Ecto neural progenitor cell (in vitro differentiated cells): ENCODE data around the gene UQCR11.

Experiments
- DNase-seq: peaks from one replicate; pipeline ENCODE4 v3.0.0-alpha.2; 2018; ENCODE audit warnings: low spot score

Gene UQCR11

DNA sequence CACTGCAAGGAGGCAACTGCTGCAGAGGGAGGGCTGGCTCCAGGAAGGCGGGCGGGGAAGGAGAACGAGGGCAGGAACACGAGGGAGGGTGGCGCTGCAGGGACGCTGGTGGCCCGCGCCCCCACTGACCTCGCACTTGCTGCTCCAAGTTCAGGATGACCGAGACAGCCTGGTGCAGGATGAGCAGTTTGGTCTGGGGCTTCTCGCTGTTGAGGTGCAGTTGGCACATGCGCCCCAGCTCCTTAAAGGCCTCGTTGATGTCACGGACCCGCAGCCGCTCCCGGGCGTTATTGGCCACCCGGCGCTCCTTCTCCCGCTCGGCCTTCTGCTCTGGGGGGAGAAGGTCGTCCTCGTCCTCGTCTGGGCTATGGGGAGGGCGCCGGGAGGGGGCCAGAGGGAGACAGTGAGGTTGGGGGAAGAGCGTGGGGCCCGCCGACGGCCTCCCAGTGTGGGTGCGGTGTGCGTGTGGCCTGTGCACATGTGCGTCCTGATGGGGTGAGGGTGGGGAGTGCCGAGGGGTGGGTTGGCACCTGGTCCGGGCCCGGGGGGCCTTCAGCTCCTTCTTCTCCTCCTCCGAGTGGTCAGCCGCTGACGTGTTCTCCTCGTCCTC lies 10.0 kb upstream of the UQCR11 start:
- DNase-seq, result no peak

DNA sequence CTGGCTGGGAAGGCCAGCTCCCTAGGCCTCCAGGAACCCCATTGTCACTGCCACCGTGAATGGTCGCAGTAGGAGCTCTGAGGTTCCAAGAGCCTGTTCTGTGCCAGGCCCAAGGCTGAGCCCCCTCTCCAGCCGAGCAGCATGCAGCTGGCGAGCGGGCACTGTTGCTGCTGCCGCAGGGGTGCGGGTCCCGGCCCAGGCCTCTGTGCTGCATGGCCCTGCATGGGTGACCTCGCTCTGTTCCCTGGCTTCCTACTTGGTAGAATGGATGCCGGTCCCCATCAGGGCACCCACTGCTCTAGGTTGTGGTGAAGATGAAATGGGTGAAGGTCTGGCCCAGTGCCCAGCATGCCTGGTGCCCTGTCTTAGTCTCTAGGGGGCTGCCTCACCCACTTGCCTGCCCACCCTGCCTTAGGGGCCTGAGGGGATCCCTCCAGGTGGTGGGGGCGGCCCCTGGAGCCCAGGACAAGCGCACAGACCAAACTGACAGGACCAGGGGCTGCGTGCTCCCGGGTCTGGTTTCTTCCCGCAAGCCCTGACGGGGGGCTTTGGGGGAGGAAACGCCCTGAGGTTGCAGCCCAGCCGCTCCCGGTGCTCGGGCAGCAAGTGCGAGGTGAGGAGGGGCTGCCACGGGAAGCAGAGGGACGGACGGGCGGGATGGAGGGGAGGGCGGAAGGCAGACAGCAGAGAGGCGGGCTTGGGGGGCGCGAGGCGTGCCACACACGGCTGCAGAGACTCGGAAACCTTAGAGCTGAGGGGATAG lies 8.7 kb upstream of the UQCR11 start:
- no peak for DNase-seq

DNA sequence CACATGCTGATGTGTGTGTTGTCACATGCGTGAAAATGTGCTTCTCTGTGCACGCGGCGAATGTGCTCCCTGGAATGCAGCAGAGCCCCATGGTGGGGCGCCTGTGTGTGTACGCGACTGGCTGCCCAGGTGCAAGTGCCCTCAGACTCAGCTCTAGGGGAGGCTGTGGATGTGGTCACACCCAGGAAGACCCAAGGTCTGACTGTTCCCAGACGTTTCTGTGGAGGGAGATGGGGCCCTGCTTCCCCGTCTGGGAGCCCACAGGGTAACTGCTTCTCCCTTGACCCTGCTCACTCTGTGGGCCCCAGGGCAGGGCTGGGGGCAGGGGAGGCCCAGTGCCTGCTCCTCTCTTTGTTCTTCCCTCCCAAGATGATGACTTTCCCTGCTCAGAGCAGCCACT lies 7.9 kb upstream of the UQCR11 start:
- no peak for DNase-seq

DNA sequence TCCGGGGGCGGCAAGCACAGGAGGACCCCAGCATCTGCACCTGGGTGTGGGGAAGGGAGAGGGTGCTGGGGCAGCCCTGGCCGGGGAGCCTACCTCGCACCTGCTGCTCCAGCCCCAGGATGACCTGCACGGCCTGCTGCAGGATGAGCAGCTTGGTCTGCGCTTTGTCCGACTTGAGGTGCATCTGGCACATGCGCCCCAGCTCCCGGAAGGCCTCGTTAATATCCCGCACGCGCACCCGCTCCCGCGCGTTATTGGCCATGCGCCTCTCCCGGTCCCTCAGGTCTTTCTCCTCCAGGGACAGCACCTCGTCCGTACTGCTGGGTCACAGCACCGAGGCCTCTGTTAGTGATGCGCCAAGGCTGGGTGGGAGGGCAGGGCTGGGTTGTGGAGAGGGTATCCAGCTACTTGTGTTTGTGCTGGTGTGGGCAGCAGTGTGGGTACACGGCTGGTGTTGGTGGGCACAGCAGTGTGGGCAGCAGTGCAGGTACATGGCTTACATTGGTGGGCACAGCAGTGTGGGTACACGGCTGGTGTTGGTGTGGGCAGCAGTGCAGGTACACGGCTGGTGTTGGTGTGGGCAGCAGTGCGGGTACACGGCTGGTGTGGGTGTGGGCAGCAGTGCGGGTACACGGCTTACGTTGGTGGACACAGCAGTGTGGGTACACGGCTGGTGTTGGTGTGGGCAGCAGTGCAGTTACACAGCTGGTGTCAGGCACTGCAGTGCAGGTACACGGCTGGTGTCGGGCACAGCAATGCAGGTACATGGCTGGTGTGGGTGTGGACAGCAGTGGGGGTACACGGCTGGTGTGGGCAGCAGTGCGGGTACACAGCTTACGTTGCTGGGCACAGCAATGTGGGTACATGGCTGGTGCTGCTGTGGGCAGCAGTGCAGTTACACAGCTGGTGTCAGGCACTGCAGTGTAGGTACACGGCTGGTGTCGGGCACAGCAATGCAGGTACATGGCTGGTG lies 7.1 kb upstream of the UQCR11 start:
- no peak for DNase-seq

DNA sequence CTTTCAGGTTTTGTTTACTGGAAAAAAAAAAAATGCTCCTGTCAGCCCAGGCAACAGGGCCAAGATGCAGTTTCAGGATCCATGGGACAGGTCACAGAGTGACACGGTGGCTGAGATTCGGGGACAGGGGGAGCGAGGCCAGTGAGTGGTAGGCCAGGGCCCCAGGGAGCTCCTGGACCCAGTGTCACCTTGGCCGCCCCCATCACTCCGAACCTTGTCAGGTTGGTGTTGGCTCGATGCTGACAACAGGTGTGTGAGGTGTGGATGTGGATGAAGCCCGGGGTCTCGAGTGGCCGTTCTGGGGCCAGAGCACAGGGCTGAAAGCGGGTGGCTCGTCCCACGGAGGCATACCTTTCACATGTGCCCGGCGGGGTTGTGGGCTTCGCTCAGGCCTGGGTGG lies 6.1 kb upstream of the UQCR11 start:
- DNase-seq, result no peak

DNA sequence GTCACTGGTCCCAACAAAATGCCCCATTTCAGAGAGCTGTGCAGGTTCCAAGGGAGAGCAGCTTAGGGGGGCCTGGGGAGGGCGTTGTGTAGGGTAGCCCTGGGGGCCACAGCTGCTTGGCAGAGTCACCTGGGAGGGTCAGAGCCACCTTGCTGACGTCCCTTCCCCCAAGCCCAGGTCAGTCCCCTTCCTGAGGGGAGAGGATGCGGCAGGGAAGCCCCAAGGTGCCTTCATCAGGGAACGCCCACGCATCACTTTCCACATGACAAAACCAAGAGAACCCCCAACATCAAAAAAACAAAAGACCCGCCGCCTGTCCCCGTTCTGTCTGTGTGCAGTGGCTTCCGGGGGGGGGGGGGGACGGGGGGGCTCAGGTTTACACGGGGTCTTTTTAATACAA lies 5.3 kb upstream of the UQCR11 start:
- no peak for DNase-seq

DNA sequence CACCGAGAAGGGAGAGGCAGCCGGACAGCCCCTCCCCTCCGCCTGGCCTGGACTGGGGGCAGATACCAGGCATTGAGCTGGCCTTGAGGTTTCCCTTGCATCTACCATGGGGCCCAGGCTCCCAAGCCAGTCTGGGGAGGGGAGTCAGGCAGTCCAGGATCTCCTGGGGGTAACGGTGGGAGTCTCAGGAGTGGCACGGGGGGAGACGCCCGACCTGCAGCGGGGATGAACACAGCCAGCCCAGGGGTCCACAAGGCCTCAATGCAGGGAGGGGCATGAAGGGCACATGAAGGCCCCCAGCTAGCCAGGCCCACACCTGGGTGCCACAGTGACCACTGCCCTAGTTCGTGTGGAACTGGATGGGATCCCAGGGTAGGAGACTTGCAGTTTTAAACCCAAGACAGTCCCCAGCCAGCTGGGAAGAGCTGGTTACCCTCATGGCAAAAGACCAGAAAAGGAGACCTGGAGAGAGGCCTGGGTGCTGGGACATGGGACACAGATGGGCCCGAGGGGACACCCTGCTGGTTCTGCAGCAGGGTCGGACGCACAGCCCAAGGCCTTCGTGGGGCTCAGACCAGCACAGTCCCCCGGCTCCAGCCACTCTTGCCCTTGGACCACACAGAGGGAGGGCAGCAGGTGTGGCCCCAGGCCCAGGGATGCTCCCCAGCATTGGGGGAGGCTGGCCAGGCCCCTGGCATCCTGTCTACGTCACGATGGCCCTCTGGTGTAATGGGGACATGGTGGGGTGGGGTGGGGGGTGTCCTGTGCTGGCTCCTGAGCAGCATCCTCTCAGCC lies 4.6 kb upstream of the UQCR11 start:
- no peak for DNase-seq

DNA sequence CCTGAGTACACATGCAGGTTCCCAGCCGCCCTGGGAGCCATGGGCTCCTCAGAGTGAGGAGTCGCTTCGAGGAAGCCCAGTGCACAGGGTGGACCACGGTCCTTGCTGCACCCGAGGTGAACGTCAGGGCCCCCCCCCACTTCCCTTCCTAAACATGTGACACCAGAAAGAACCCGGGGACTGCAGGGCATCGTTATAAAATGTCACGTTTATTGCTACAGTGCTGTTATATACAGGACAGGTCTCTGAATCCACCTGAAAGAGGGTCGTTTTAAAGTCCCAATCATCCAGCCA lies 3.8 kb upstream of the UQCR11 start:
- no peak for DNase-seq

DNA sequence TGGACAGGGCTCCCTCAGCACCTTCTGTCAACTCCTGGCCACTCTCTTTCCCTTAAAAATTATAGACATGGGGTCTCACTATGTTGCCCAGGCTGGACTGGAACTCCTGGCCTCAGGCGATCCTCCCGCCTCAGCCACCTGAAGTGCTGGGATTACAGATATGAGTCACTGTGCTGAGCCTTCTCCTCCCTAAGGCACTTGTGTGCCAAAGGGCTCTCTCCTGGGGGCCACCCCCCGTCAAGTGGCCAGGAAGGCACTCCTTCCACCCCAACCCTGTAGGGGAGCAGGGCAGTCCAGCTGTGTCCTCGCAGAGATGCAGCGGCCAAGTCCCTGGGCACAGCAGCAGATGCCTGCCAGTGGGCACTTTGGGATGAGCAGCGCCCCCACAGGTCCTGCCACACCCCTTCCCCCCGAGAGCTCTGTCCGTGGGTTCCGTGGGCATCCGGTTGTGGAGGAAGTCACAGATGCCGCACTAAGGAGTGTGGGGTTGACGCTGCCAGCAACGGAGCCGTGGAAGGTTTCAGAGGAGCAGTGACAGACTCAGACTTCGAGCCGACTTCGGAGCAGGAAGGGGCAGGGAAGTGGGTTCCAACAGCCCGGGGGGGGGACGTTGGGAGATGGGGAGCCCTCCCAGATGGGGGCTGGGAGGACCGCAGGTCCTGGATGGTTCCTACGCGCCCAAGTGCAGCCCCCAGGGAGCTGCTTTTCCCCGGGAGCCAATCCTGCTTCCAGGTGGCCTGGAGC lies 3.3 kb upstream of the UQCR11 start:
- no peak for DNase-seq

DNA sequence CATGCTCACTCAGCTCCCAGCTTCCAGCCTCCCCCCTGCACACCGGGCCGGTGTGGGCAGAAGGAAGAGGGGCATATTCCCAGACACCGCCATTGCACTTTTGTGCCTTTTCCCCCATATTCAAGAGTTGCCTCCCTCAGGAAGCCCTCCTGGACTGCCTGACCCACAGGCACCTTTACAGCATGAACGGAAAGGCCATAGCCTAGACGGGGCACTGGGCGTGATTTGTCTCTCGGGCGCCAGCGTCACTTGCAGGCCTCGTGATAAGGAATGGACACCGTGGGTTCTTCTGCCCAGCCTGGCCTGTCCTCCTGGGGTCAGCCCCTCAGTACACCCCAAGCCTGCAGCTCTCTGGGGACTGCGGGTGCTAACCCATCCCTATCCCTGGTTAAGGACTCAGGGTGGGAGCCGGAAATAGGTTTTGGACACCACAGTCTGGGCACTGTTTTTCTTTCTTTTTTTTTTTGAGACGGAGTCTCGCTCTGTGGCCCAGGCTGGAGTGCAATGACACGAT lies 933 bp upstream of the UQCR11 start:
- no peak for DNase-seq

DNA sequence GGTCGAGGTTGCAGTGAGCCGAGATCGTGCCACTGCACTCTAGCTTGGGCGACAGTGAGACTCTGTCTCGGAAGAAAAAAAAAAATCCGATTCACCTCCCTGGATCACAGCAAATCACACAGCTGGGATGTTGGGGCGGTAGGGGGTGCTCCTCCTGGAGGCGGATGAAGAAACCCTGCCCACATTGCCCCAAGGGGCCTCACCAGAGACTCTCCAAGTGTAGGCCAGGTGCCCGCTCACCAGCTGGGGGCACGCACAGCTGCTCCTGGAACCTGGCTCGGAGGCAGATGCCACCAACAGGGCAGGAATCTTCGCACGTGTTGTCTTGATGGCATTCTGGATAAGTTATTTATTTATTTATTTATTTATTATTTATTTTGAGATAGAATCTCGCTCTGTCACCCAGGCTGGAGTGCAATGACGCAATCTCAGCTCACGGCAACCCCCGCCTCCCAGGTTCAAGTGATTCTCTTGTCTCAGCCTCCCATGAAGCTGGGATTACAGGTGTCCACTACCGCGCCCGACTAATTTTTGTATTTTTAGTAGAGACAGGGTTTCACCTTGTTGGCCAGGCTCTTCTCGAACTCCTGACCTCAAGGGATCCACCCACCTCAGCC lies 3.1 kb downstream of the UQCR11 start:
- DNase-seq, result no peak

DNA sequence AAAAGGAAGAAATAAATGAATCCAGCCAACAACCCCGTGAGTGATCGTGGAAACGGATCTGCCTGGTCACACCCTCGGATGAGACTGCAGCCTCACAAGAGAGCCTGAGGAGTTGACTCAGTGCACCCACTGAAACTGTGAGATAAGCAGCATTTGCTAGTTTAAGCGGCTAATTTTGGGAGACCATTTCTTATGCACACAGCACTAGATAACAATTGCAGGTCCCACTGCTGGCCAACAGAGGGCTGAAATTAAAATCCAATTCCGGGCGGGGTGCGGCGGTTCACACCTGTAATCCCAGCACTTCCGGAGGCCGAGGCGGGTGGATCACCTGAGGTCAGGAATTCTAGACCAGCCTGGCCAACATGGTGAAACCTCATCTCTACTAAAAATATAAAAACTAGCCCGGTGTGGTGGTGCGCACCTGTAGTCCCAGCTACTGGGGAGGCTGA lies 3.6 kb downstream of the UQCR11 start:
- no peak for DNase-seq

DNA sequence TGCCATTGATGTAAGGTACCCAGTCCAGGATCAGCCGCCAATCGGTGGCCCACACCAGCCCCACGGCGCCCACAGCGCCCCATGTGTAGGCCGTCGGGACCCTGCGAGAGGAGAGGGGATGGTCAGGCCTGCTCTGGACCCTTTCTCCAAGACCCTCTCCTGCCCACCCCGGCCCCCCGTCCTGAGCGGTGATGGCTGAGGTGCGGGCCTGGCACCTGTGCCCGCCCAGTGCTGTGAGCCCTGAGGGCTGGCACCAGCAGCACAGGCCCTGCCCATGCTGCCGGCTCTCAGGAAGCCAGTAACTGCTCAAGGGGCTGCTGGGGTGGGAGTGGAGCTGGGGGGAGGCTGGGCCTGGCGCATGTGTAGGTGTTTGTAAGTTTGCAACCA lies 5.8 kb downstream of the UQCR11 start:
- DNase-seq, result no peak

DNA sequence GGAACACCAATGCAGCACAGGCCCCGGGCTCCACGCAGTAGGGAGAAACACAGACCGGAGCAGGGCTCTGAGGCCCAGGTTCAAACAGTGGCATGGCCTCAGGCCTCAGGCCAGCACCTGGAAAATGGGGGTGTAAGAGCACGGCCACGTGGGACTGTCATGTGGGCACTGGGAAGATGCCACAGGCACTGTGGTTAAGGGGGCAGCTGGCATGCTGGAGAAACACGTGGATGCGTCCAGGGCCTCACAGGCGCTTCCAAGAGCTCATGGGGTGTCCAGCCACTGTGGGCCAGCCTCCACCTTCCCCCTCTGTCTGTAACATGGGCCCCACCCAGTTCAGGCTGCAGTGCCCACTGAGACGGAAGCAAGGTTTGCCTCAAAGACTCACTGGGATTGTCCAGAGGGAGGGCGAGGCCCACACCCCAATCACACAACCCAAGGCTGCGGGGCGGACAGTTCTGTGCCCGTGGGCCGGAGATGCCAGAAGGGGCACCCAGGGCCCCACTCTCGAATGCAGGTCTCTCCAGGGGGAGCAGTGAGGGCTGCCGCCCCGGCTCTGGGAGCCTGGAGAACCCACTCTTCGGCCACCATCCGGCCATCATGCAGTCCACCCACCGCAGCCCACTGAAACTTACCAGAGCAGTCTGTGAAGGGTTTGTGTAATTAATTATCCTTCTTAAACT lies 6.3 kb downstream of the UQCR11 start:
- no peak for DNase-seq

DNA sequence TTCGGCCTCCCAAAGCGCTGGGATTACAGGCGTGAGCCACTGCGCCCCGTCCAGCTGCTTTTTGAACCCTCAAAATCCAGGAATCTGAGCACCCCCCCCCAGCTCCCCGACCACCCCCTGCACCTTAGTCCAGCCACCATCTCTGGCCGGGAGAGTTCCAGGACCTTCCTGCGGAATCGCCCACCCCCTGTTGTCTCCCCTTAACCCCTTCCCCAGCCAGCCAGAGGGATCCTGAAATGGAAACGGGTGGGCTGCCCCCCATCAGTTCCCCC lies 11.8 kb downstream of the UQCR11 start:
- no peak for DNase-seq

DNA sequence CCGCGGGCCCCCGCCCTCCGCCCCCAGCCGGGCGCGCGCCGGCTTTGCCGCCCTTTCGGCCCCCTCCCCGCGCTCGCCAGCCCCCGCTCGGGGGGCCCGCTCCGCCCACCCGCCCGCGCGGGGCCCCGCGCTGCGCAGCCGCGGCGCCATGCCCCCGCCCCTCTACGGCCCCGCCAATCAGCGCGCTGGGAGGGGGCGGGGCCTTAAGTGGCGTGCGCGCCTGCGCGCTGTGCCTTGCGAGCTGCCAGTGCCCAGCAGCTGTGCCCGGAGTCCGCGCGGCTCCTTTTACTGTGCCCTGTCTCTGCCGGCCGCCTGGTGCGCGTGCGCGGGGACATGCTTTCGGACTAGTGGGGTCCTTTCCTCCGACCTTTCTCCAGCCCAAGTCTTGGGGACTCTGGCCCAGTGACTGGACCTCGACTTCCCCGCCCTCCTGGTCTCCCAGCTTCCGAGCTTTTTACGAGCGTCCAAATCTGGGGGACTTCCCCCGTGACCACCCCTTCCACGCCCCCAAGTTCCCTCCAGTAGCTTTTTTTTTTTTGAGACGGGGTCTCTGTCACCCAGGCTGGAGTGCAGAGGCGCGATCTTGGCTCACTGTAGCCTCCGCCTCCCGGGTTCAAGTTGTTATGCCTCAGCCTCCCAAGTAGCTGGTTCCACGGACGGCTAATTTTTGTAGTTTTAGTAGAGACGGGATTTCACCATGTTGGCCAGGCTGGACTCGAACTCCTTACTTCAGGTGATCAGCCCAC lies 12.3 kb downstream of the UQCR11 start, which contains the start of gene MBD3:
Gene MBD3, minus strand, starts transcription at position 111 of the 746 bp plus-strand sequence. CDS start 234 bp downstream, outside the sequence.
- peak; percentile 95 for DNase-seq

DNA sequence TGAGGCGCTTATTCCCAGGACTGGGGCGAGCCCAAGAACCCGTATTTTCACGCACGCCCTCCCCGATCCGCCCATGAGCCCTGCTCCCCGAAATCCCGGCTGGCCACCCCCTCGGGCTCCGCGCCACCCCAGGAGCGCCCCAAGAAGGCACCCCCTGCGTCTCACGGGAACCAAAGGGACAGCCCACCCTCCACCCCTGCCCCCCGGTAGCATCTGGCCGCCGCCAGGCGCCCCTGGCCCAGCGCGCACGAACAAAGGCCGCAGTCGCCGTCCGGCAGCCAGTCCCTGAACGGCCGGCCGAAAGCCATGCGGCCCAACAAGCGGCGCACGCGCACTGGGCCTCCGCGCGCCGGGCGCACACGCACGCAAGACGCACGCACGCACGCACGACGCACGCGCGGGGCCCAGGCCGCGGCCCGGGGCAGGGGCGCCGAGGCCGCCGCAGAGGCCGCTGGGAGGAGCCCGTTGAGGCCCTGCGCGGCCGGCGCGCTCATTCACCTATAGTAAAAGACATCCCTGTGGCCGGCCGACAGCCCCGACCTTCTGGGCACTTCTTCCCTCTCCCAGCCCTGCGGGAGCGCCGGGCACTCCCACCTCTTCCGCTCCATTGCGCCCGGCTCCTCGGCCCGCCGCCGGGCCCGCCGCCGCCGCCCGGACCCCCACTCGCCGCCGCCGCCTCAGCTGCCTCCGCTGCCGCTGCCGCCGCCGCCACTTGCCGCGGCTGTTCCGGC lies 13.1 kb downstream of the UQCR11 start:
- DNase-seq, result peak; percentile 91

DNA sequence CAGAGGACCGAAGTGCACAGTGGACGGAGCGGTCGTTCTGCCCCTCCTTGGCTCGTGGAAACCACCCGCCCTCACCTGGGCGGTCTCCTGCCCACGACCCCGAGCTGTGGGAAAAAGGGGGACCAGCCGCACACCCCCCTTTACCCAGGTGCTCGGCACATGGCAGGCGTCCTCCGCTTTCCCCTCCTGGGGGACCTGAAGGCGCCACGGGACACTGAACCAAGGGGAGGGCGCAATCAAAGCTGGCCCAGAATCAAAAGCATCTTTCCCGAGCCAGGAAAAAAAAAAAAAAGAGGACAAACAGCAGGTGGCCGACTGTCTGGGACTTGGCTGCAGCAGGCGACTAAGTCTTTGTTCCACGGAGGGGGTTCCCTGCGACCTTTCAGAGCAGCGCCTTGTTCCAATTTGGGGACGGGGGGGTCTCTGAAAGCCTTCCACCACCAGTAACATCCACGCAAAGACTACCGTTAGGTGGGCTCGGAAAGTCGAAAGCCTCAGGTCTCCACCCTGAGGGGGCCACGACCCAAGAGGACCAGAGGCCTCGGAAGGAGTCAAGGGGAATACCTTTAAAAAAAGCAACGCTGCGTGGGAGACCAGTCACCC lies 13.7 kb downstream of the UQCR11 start:
- peak; percentile 58 for DNase-seq
